SK-N-SH treated with all-trans-retinoic acid at 6 μM for 48 hours (cell line): ENCODE results near the gene NSG2.

Experiments used
- OSR1 ChIP-seq: fragments of 250-450 bp; sonication (Bioruptor Pico); IDR thresholded peaks from 2 replicates; pipeline ENCODE4 v1.8.0; 2022; ENCODE audit warnings: moderate library complexity, mild to moderate bottlenecking, inconsistent platforms
- ZNF70 ChIP-seq: fragments of 450-650 bp; formaldehyde crosslinking; IDR thresholded peaks from 2 replicates; pipeline ENCODE4 v1.5.0; 2020; ENCODE audit warnings: mild to moderate bottlenecking, moderate library complexity
- TF ChIP-seq, protein P1 (sequence below): fragments of 250-450 bp; sonication (Bioruptor Pico); IDR thresholded peaks from 2 replicates; pipeline ENCODE4 v1.5.1; 2020; ENCODE audit warnings: low read depth, mild to moderate bottlenecking, moderate library complexity

DNA sequence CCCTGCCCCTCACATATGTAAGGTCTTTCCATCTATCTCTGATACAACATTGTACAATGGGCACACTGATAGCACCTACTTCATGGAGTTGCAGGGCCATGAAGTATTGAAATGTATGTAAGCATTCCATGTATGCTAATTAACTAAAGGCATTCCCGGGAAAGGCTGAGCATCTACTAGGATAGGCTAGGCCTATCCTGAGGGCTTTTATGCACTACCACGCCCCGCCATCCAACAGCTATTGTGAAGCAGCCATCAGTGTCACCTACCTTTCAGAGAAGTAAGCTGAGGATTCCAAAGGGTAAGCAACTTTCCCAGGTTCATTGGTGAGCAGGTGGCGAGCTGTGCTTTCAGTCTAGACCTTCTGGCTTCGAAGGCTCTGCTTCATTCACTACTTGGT is 47.6 kb downstream of the NSG2 start:
- no peak for TF ChIP-seq OSR1 (CRISPR knock-in tag)
- no peak for TF ChIP-seq ZNF70
- TF ChIP-seq, protein P1, sequence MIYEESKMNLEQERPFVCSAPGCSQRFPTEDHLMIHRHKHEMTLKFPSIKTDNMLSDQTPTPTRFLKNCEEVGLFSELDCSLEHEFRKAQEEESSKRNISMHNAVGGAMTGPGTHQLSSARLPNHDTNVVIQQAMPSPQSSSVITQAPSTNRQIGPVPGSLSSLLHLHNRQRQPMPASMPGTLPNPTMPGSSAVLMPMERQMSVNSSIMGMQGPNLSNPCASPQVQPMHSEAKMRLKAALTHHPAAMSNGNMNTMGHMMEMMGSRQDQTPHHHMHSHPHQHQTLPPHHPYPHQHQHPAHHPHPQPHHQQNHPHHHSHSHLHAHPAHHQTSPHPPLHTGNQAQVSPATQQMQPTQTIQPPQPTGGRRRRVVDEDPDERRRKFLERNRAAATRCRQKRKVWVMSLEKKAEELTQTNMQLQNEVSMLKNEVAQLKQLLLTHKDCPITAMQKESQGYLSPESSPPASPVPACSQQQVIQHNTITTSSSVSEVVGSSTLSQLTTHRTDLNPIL (CRISPR knock-in tag), result no peak
